Keratinocyte (primary cell): ENCODE data around the gene FAM3B. TPM values are rescaled to one million over a fixed set of nuclear protein-coding genes. Genes with fewer than 3 reads are reported as not detected.

ENCODE experiments used
- DNase-seq: peaks from one replicate; pipeline ENCODE4 v3.0.0-alpha.2; 2011; ENCODE audit warnings: low read depth, missing footprints, low spot score
- FAIRE-seq: peaks from 2 replicates; lab custom pipeline; 2011; peaks lifted over from hg19 to GRCh38; lab: Jason Lieb, UNC
- H2AFZ ChIP-seq: 2 replicates; pipeline ENCODE4 v1.6.0; 2012; ENCODE audit warnings: low read length, control low read depth, inconsistent platforms; ENCODE audit not compliant: control insufficient read depth
- H3K27ac ChIP-seq: 2 replicates; pipeline ENCODE4 v1.5.1; 2011; ENCODE audit warnings: low read length; ENCODE audit not compliant: control insufficient read depth, insufficient read depth
- H3K27me3 ChIP-seq: 3 replicates; pipeline ENCODE4 v1.6.0; 2011; ENCODE audit warnings: low read length; ENCODE audit not compliant: control insufficient read depth, insufficient read depth; ENCODE audit errors: extremely low read depth
- H3K36me3 ChIP-seq, 2 experiments: 2 replicates in 1 of 2; 3 replicates in 1 of 2; pipeline ENCODE4 v1.5.1; 2011; ENCODE audit warnings: low read length in 2 of 2, mild to moderate bottlenecking in 1 of 2; ENCODE audit not compliant: control insufficient read depth in 2 of 2, insufficient read depth in 2 of 2; ENCODE audit errors: extremely low read depth in 1 of 2
- H3K4me1 ChIP-seq: 3 replicates; pipeline ENCODE4 v1.5.1; 2011; ENCODE audit warnings: low read length; ENCODE audit not compliant: control insufficient read depth, insufficient read depth; ENCODE audit errors: extremely low read depth
- H3K4me2 ChIP-seq: 3 replicates; pipeline ENCODE4 v1.6.0; 2011; ENCODE audit warnings: low read depth, low read length; ENCODE audit not compliant: control insufficient read depth, insufficient read depth; ENCODE audit errors: extremely low read depth
- H3K4me3 ChIP-seq, 3 experiments: fragments of 200-600 bp in 1 of 3; sonication (generic) in 1 of 3; 2 replicates in 2 of 3; 3 replicates in 1 of 3; pipeline ENCODE4 v1.5.1; 2011 to 2016; ENCODE audit warnings: low read length in 3 of 3, mild to moderate bottlenecking in 3 of 3, control low read depth in 2 of 3, inconsistent platforms in 1 of 3, low read depth in 1 of 3, mixed read lengths in 1 of 3, mixed run types in 1 of 3, moderate library complexity in 1 of 3; ENCODE audit not compliant: control insufficient read depth in 2 of 3, insufficient read depth in 2 of 3; ENCODE audit errors: extremely low read depth in 1 of 3
- H3K79me2 ChIP-seq: 2 replicates; pipeline ENCODE4 v1.6.0; 2012; ENCODE audit warnings: low read length; ENCODE audit not compliant: control insufficient read depth, insufficient read depth
- H3K9ac ChIP-seq: 3 replicates; pipeline ENCODE4 v1.6.0; 2011; ENCODE audit warnings: low read length; ENCODE audit not compliant: control insufficient read depth, insufficient read depth; ENCODE audit errors: extremely low read depth
- H3K9me1 ChIP-seq: 3 replicates; pipeline ENCODE4 v1.6.0; 2011; ENCODE audit warnings: low read length; ENCODE audit not compliant: control insufficient read depth, insufficient read depth; ENCODE audit errors: extremely low read depth
- H3K9me3 ChIP-seq: 2 replicates; pipeline ENCODE4 v1.5.1; 2012; ENCODE audit warnings: low read depth, low read length; ENCODE audit not compliant: control insufficient read depth
- H4K20me1 ChIP-seq: 3 replicates; pipeline ENCODE4 v1.6.0; 2011; ENCODE audit warnings: low read length; ENCODE audit not compliant: control insufficient read depth, insufficient read depth; ENCODE audit errors: extremely low read depth
- EZH2 ChIP-seq: IDR thresholded peaks from one replicate; pipeline ENCODE4 v1.6.1; 2012; ENCODE audit warnings: inconsistent platforms, mild to moderate bottlenecking, low read length, moderate library complexity
- dilution Hi-C: fragments of 300-500 bp; cut with MboI; formaldehyde crosslinking; loops from one replicate; pipeline ENCODE4 v1.7.0; 2020; ENCODE audit warnings: low sequenced_read_pairs; ENCODE audit not compliant: extremely low pct_ligation_motif_present
- polyA plus RNA-seq, 5 experiments: library from polyadenylated mRNA; depleted of rRNA in 3 of 5; stranded (reverse) in 3 of 5; stranded (forward) in 1 of 5; unstranded in 1 of 5; fragments of >200 nt; gene quantifications; 1 replicate in 1 of 5; 2 replicates in 3 of 5; 3 replicates in 1 of 5; pipeline versions ENCODE4 v1.2.1 to v1.2.3, GENCODE V29; 2011 to 2012; ENCODE audit warnings: missing spikeins in 2 of 5, low read depth in 1 of 5, low replicate concordance in 1 of 5
- TF ChIP-seq, protein P1 (sequence below), 3 experiments: IDR thresholded peaks in 1 of 3; conservative IDR thresholded peaks in 1 of 3; optimal IDR thresholded peaks in 1 of 3; 2 replicates in 2 of 3; 3 replicates in 1 of 3; pipeline versions ENCODE3 to v1.5.1; 2011; ENCODE audit warnings: low read length in 3 of 3, mild to moderate bottlenecking in 3 of 3, moderate library complexity in 2 of 3, control low read depth in 1 of 3, inconsistent platforms in 1 of 3; ENCODE audit not compliant: insufficient read depth in 2 of 3; ENCODE audit errors: extremely low read depth in 1 of 3

The FAM3B gene
- polyA plus RNA-seq, 1 donor (not counting 4 experiments of a cell fraction or from before 2014, with no cell fraction given) = not detected

DNA sequence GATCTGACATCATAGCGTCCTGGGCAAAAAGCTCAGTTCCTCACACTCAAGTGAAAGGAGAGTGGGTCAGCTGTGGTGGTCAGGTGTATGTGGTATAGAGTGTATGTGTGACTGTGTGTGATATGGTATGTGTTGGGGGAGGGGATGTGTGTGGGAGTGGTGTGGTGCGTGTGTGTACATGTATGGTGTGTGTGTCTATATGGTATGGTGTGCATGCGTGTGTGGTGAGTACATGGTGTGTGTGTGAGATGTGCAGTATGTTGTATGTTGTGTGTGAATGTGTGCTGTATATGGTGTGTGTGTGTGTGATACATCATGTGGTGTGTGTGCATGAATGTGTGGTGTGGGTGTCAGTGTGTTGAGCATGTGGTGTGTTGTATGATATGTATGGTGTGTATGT is 20.9 kb downstream of the FAM3B start:
- Histone ChIP-seq H3K9ac (no peak overlapping the region), H3K79me2 (no peaks in the 10 kb centered on the region), H4K20me1 (no peaks in the 10 kb centered on the region), H3K27me3 (no peaks in the 10 kb centered on the region), H3K9me3 (no peaks in the 10 kb centered on the region), H3K27ac (no peak overlapping the region), H3K36me3 (no peaks in the 10 kb centered on the region), H3K4me2 (no peak overlapping the region), H2AFZ (no peak overlapping the region), H3K4me1 (no peaks in the 10 kb centered on the region), H3K9me1 (no peaks in the 10 kb centered on the region), H3K4me3 (no peak overlapping the region)
- FAIRE-seq (no peak), DNase-seq (no peak)
- no peak for TF ChIP-seq EZH2
- TF ChIP-seq, protein P1, sequence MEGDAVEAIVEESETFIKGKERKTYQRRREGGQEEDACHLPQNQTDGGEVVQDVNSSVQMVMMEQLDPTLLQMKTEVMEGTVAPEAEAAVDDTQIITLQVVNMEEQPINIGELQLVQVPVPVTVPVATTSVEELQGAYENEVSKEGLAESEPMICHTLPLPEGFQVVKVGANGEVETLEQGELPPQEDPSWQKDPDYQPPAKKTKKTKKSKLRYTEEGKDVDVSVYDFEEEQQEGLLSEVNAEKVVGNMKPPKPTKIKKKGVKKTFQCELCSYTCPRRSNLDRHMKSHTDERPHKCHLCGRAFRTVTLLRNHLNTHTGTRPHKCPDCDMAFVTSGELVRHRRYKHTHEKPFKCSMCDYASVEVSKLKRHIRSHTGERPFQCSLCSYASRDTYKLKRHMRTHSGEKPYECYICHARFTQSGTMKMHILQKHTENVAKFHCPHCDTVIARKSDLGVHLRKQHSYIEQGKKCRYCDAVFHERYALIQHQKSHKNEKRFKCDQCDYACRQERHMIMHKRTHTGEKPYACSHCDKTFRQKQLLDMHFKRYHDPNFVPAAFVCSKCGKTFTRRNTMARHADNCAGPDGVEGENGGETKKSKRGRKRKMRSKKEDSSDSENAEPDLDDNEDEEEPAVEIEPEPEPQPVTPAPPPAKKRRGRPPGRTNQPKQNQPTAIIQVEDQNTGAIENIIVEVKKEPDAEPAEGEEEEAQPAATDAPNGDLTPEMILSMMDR (optimal IDR thresholded peaks at IDR 0.05 in 1 of 3, IDR thresholded peaks at IDR 0.05 in 1 of 3, conservative IDR thresholded peaks at IDR 0.05 in 1 of 3; ENCODE audit: extremely low read depth in 1 of 3, insufficient read depth in 2 of 3, low read length in 3 of 3) = no peak
- dilution Hi-C loops = no loop called here

GRCh38 chr21:41338455-41338854 is 21.9 kb downstream of the FAM3B start:
- H3K27ac ChIP-seq = no peak overlapping the region
- H3K4me3 ChIP-seq = no peak overlapping the region
- H3K9me3 ChIP-seq = no peaks in the 10 kb centered on the region
- no peak overlapping the region for H2AFZ ChIP-seq
- dilution Hi-C loops = no loop called here
- no peaks in the 10 kb centered on the region for H3K27me3 ChIP-seq
- H4K20me1 ChIP-seq = no peaks in the 10 kb centered on the region
- no peaks in the 10 kb centered on the region for H3K79me2 ChIP-seq
- H3K9ac ChIP-seq = no peak overlapping the region
- no peaks in the 10 kb centered on the region for H3K36me3 ChIP-seq
- FAIRE-seq (no peak), DNase-seq (no peak)
- no peak for TF ChIP-seq EZH2
- TF ChIP-seq, protein P1 (optimal IDR thresholded peaks at IDR 0.05 in 1 of 3, IDR thresholded peaks at IDR 0.05 in 1 of 3, conservative IDR thresholded peaks at IDR 0.05 in 1 of 3; ENCODE audit: extremely low read depth in 1 of 3, insufficient read depth in 2 of 3, low read length in 3 of 3) = no peak
- H3K9me1 ChIP-seq = no peaks in the 10 kb centered on the region
- H3K4me2 ChIP-seq = no peak overlapping the region
- no peaks in the 10 kb centered on the region for H3K4me1 ChIP-seq
